ENCODE results near the gene LYPD1.

The LYPD1 gene

GRCh38 chr2:132599556-132599955 lies 70.4 kb downstream of the LYPD1 start:
- no peak for DNase-seq (ENCODE audit: low read depth in 3 of 3, low spot score in 1 of 3)

GRCh38 chr2:132598536-132598935 lies 71.5 kb downstream of the LYPD1 start:
- DNase-seq (ENCODE audit: low read depth in 3 of 3, low spot score in 1 of 3), result no peak

GRCh38 chr2:132597831-132598230 lies 72.2 kb downstream of the LYPD1 start:
- DNase-seq (ENCODE audit: low read depth in 3 of 3, low spot score in 1 of 3), result no peak

- DNase-seq (ENCODE audit: low read depth in 3 of 3, low spot score in 1 of 3), result no peak
Measured at GRCh38 chr2:132597166-132597565, 72.8 kb downstream of the LYPD1 start.

- no peak for DNase-seq (ENCODE audit: low read depth in 3 of 3, low spot score in 1 of 3)
Measured at GRCh38 chr2:132595693-132596092, 74.3 kb downstream of the LYPD1 start.

- no peak for DNase-seq (ENCODE audit: low read depth in 3 of 3, low spot score in 1 of 3)
Measured at GRCh38 chr2:132595186-132595585, 74.8 kb downstream of the LYPD1 start.

All from stimulated activated CD4-positive, alpha-beta T cell treated with anti-CD3 and anti-CD28 coated beads, TNF-alpha, amount 100 ng/mL, for 1 hour (primary cell).